Cerebellar cortex (tissue), 1 donor: ENCODE measurements around the gene CDX2.
"Not testable (repeated sequence)": the region's sequence is repeated elsewhere in the genome, so short reads cannot be mapped to it uniquely, and the experiment has no call there.

Source experiments
- DNase-seq: peaks from one replicate; pipeline ENCODE4 v3.0.0-alpha.2; 2015; ENCODE audit warnings: low spot score

The CDX2 gene

GRCh38 chr13:27964741-27965323, 4.3 kb downstream of the CDX2 start:
- no peak for DNase-seq

- DNase-seq = not testable (repeated sequence)
Observed at GRCh38 chr13:27964206-27964605, 4.9 kb downstream of the CDX2 start.

- no peak for DNase-seq
Observed at GRCh38 chr13:27963491-27963890, 5.6 kb downstream of the CDX2 start.

GRCh38 chr13:27962982-27963381, 6.1 kb downstream of the CDX2 start:
- no peak for DNase-seq

GRCh38 chr13:27962128-27962841, 6.8 kb downstream of the CDX2 start:
- DNase-seq = no peak

GRCh38 chr13:27961227-27962085, 7.7 kb downstream of the CDX2 start:
- DNase-seq = no peak

GRCh38 chr13:27960362-27961226, 8.5 kb downstream of the CDX2 start:
- DNase-seq = no peak

- DNase-seq = no peak
Observed at GRCh38 chr13:27959976-27960361, 9.1 kb downstream of the CDX2 start.

GRCh38 chr13:27956576-27957300, 12.4 kb downstream of the CDX2 start:
- DNase-seq = no peak

- no peak for DNase-seq
Observed at GRCh38 chr13:27955014-27955591, 14.0 kb downstream of the CDX2 start.

GRCh38 chr13:27954406-27954851, 14.7 kb downstream of the CDX2 start:
- no peak for DNase-seq

- DNase-seq = peak; percentile 50
Observed at GRCh38 chr13:27953676-27954405, 15.3 kb downstream of the CDX2 start.

- no peak for DNase-seq
Observed at GRCh38 chr13:27952876-27953675, 16.0 kb downstream of the CDX2 start.

GRCh38 chr13:27942972-27943371, 26.1 kb downstream of the CDX2 start:
- DNase-seq = no peak

GRCh38 chr13:27933580-27934328, 35.4 kb downstream of the CDX2 start:
- DNase-seq = no peak

GRCh38 chr13:27933118-27933517, 36.0 kb downstream of the CDX2 start:
- DNase-seq = no peak

GRCh38 chr13:27929868-27930267, 39.2 kb downstream of the CDX2 start:
- DNase-seq = no peak
